Lower leg skin (tissue), 4 donors: Measurements from ENCODE around the gene RAPGEF1. TPM values are rescaled to one million over a fixed set of nuclear protein-coding genes. Genes with fewer than 3 reads are reported as not detected.

Source experiments
- DNase-seq, 2 donors: peaks; one replicate each; pipeline ENCODE4 v3.0.0-alpha.2; 2019; ENCODE audit warnings: low spot score in 2 of 2
- H3K4me3 ChIP-seq: fragments of 200-600 bp; sonication (generic); 2 replicates; pipeline ENCODE4 v1.5.1; 2017; ENCODE audit warnings: mild to moderate bottlenecking, low read depth; ENCODE audit not compliant: poor library complexity, severe bottlenecking
- CTCF ChIP-seq, 3 donors: fragments of 450-650 bp; IDR thresholded peaks; one replicate each; pipeline ENCODE4 v1.5.1; 2016; ENCODE audit warnings: antibody characterized with exemption in 3 of 3, mild to moderate bottlenecking in 3 of 3, moderate library complexity in 2 of 3
- POLR2A ChIP-seq, 2 donors: fragments of 450-650 bp; IDR thresholded peaks; one replicate each; pipeline ENCODE4 v1.6.1; 2016 to 2017; ENCODE audit warnings: antibody characterized with exemption in 2 of 2, mild to moderate bottlenecking in 1 of 2, moderate library complexity in 1 of 2
- WGBS, 2 donors: methylation state at CpG; one replicate each; pipeline ENCODE4 v1.1.5; 2018; 5-methylcytosine and 5-hydroxymethylcytosine counted together
- intact Hi-C: fragments of 100-400 bp; cut with DNase I; formaldehyde crosslinking; loops from one replicate; pipeline ENCODE4 v1.15.0; 2023; ENCODE audit warnings: low total_unique reads
- total RNA-seq, 4 donors: library from RNA; depleted of rRNA; stranded (reverse); fragments of >200 nt; gene quantifications; one replicate each; pipeline ENCODE4 v1.1.0, GENCODE V29; 2016

RAPGEF1 gene
- total RNA-seq, 4 donors from 2014 or later: 18.0 to 70.8 (median 43.5) TPM

- H3K4me3 ChIP-seq: no peak overlapping the region
- DNase-seq: no peak
- WGBS, 2 donors: 65 to 68% methylated on average over 6 to 7 of the region's 8 CpGs
- TF ChIP-seq POLR2A (IDR thresholded peaks at IDR 0.05): no peak
- TF ChIP-seq CTCF (IDR thresholded peaks at IDR 0.05): no peak
- intact Hi-C loops: no loop called here
Observed at GRCh38 chr9:131579789-131580211, 160.1 kb downstream of the RAPGEF1 start.

- TF ChIP-seq CTCF (IDR thresholded peaks at IDR 0.05): no peak
- TF ChIP-seq POLR2A (IDR thresholded peaks at IDR 0.05): no peak
- no peak overlapping the region for H3K4me3 ChIP-seq
- intact Hi-C loops: no loop called here
- peak in 1 of 2 donors; percentile 82 for DNase-seq
- WGBS, 2 donors: 72 to 73% methylated on average over 25 to 26 of the region's 26 CpGs
Observed at GRCh38 chr9:131578731-131579504, 161.0 kb downstream of the RAPGEF1 start.

GRCh38 chr9:131578021-131578420 is 161.9 kb downstream of the RAPGEF1 start:
- intact Hi-C loops: no loop called here
- no peak overlapping the region for H3K4me3 ChIP-seq
- WGBS, 2 donors: 74 to 82% methylated on average over 13 of the region's 13 CpGs
- TF ChIP-seq CTCF (IDR thresholded peaks at IDR 0.05) (no peak), POLR2A (IDR thresholded peaks at IDR 0.05) (no peak)
- no peak for DNase-seq

- no peak overlapping the region for H3K4me3 ChIP-seq
- TF ChIP-seq CTCF (IDR thresholded peaks at IDR 0.05) (no peak), POLR2A (IDR thresholded peaks at IDR 0.05) (no peak)
- DNase-seq: no peak
- intact Hi-C loops: no loop called here
- 85 to 89% methylated on average over 24 to 25 of the region's 25 CpGs for WGBS, 2 donors
Observed at GRCh38 chr9:131577005-131578000, 162.6 kb downstream of the RAPGEF1 start.

- WGBS, 2 donors: 92 to 94% methylated on average over 22 to 23 of the region's 23 CpGs
- H3K4me3 ChIP-seq: no peak overlapping the region
- no peak for DNase-seq
- intact Hi-C loops: no loop called here
- no peak for TF ChIP-seq POLR2A (IDR thresholded peaks at IDR 0.05)
- no peak for TF ChIP-seq CTCF (IDR thresholded peaks at IDR 0.05)
Observed at GRCh38 chr9:131575946-131576853, 163.7 kb downstream of the RAPGEF1 start.
